Measurements from ENCODE around the gene P2RY14. TPM values are rescaled to one million over a fixed set of nuclear protein-coding genes. Genes with fewer than 3 reads are reported as not detected.

Gene P2RY14
- total RNA-seq, 1 donor from 2014 or later = not detected

DNA sequence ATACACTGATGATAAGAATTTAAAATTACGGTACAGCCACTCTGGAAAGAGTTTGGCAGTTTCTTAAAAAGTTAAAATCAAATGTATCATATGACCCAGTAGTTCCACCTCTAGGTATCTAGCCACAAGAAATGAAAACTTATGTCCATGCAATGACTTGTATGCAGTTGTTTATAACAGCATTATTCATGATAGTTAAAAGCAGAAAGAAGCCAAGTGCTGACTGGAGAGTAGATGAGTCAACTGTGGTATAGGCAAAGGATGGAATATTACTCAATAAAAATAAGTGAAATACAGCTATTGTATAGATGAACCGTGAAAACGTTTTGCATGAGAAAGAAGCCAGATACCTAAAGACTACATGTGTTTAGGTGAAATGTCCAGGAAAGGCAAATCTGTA is 23.4 kb upstream of the P2RY14 start:
- no peak overlapping the region for H3K4me3 ChIP-seq
- H3K9me3 ChIP-seq (ENCODE audit: low read depth) = no peaks in the 10 kb centered on the region
- H3F3A ChIP-seq (ENCODE audit: low read depth) = peaks cover 5% of the 10 kb centered on the region
- Mint-ChIP-seq H3K27ac (no peak overlapping the region), H3K36me3 (peaks cover 5% of the 10 kb centered on the region), H3K4me1 (peaks cover 7% of the 10 kb centered on the region), H3K9me3 (no peaks in the 10 kb centered on the region), H3K4me3 (no peak overlapping the region), H3K27me3 (ENCODE audit: insufficient read depth, low read depth) (no peaks in the 10 kb centered on the region)
- no peaks in the 10 kb centered on the region for H3K27me3 ChIP-seq
- TF ChIP-seq EZH2phosphoT487 (IDR thresholded peaks at IDR 0.05) (no peak), EZH2 (IDR thresholded peaks at IDR 0.05) (no peak)
- TF ChIP-seq, protein P1, sequence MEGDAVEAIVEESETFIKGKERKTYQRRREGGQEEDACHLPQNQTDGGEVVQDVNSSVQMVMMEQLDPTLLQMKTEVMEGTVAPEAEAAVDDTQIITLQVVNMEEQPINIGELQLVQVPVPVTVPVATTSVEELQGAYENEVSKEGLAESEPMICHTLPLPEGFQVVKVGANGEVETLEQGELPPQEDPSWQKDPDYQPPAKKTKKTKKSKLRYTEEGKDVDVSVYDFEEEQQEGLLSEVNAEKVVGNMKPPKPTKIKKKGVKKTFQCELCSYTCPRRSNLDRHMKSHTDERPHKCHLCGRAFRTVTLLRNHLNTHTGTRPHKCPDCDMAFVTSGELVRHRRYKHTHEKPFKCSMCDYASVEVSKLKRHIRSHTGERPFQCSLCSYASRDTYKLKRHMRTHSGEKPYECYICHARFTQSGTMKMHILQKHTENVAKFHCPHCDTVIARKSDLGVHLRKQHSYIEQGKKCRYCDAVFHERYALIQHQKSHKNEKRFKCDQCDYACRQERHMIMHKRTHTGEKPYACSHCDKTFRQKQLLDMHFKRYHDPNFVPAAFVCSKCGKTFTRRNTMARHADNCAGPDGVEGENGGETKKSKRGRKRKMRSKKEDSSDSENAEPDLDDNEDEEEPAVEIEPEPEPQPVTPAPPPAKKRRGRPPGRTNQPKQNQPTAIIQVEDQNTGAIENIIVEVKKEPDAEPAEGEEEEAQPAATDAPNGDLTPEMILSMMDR (IDR thresholded peaks at IDR 0.05) = no peak
- H3K36me3 ChIP-seq = no peaks in the 10 kb centered on the region
- no peak overlapping the region for H3K9ac ChIP-seq
- no peak overlapping the region for H3K27ac ChIP-seq
- no peaks in the 10 kb centered on the region for H3K79me2 ChIP-seq (ENCODE audit: low read depth)
- H3K4me2 ChIP-seq = no peak overlapping the region
- H4K20me1 ChIP-seq (ENCODE audit: low read depth) = no peaks in the 10 kb centered on the region
- no peak overlapping the region for H2AFZ ChIP-seq (replicated peaks)
- DNase-seq (ENCODE audit: low spot score) = no peak
- H3K4me1 ChIP-seq = peaks cover 5% of the 10 kb centered on the region

DNA sequence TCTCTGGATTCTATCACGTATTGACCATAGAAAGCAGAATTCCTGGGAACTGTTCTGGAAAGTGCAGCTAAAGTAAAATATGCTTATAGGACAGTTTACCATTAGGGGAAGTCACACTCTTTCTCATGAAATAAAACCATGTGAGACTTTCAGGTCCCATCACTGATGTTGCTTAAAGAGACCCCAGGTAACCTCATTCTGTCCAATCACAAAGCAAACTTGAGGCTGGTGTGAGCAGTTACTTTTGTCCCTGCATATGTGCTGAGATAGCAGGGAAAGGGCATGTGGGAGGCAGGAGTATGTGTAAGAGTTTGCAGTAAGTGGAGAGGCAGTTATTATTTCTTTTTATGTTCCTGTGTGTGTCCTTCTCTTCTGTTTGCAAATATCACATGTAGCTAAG is 22.2 kb upstream of the P2RY14 start:
- no peak overlapping the region for H3K4me3 Mint-ChIP-seq
- Histone ChIP-seq H3K27ac (no peak overlapping the region), H3F3A (ENCODE audit: low read depth) (peaks cover 5% of the 10 kb centered on the region), H3K4me2 (no peak overlapping the region), H3K9me3 (ENCODE audit: low read depth) (no peaks in the 10 kb centered on the region), H3K9ac (no peak overlapping the region), H3K79me2 (ENCODE audit: low read depth) (no peaks in the 10 kb centered on the region), H3K4me1 (peaks cover 5% of the 10 kb centered on the region), H2AFZ (replicated peaks) (no peak overlapping the region), H3K36me3 (no peaks in the 10 kb centered on the region), H3K4me3 (no peak overlapping the region), H4K20me1 (ENCODE audit: low read depth) (no peaks in the 10 kb centered on the region), H3K27me3 (no peaks in the 10 kb centered on the region)
- H3K4me1 Mint-ChIP-seq = peaks cover 6% of the 10 kb centered on the region
- peaks cover 5% of the 10 kb centered on the region for H3K36me3 Mint-ChIP-seq
- no peak for DNase-seq (ENCODE audit: low spot score)
- TF ChIP-seq, protein P1 (IDR thresholded peaks at IDR 0.05) = no peak
- TF ChIP-seq EZH2 (IDR thresholded peaks at IDR 0.05) = no peak
- no peak for TF ChIP-seq EZH2phosphoT487 (IDR thresholded peaks at IDR 0.05)
- no peaks in the 10 kb centered on the region for H3K27me3 Mint-ChIP-seq (ENCODE audit: insufficient read depth, low read depth)
- no peak overlapping the region for H3K27ac Mint-ChIP-seq
- no peaks in the 10 kb centered on the region for H3K9me3 Mint-ChIP-seq

DNA sequence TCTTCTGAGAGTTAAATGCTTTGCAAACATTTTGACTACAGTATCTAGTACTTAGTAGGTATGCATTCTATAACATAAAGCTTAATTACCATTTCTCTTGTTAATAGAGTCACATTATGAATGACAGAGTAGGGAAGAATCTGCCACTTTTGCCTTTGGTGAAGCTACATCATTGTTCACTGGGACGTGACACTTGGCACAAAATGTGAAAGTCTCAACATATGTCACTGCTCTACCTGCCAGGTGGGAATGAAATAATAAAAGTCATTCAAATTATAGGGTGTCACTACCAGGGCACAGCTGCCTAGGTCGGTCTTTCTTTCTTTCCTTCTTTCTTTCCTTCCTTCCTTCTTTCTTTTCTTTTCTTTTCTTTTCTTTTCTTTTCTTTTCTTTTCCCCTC is 20.7 kb upstream of the P2RY14 start:
- no peak overlapping the region for H3K9ac ChIP-seq
- no peaks in the 10 kb centered on the region for H3K9me3 ChIP-seq (ENCODE audit: low read depth)
- H4K20me1 ChIP-seq (ENCODE audit: low read depth) = no peaks in the 10 kb centered on the region
- H3K27ac Mint-ChIP-seq = no peak overlapping the region
- H3K4me2 ChIP-seq = no peak overlapping the region
- H3K79me2 ChIP-seq (ENCODE audit: low read depth) = no peaks in the 10 kb centered on the region
- no peaks in the 10 kb centered on the region for H3K27me3 Mint-ChIP-seq (ENCODE audit: insufficient read depth, low read depth)
- TF ChIP-seq, protein P1 (IDR thresholded peaks at IDR 0.05) = no peak
- no peak for TF ChIP-seq EZH2phosphoT487 (IDR thresholded peaks at IDR 0.05)
- no peak for TF ChIP-seq EZH2 (IDR thresholded peaks at IDR 0.05)
- no peak for DNase-seq (ENCODE audit: low spot score)
- no peak overlapping the region for H2AFZ ChIP-seq (replicated peaks)
- H3K9me3 Mint-ChIP-seq = no peaks in the 10 kb centered on the region
- no peaks in the 10 kb centered on the region for H3K4me1 ChIP-seq
- no peak overlapping the region for H3K27ac ChIP-seq
- H3K4me3 ChIP-seq = no peak overlapping the region
- peaks cover 5% of the 10 kb centered on the region for H3K36me3 Mint-ChIP-seq
- H3K36me3 ChIP-seq = no peaks in the 10 kb centered on the region
- H3F3A ChIP-seq (ENCODE audit: low read depth) = no peaks in the 10 kb centered on the region
- peaks cover 3% of the 10 kb centered on the region for H3K4me1 Mint-ChIP-seq
- no peaks in the 10 kb centered on the region for H3K27me3 ChIP-seq
- H3K4me3 Mint-ChIP-seq = no peak overlapping the region

Measured in neural progenitor cell (in vitro differentiated cells).